Medulla oblongata (tissue), 1 donor: ENCODE results near the gene ABCG2.

Experiments used
- DNase-seq: peaks from one replicate; pipeline ENCODE4 v3.0.0-alpha.2; 2015; ENCODE audit errors: extremely low spot score

ABCG2 gene

DNA sequence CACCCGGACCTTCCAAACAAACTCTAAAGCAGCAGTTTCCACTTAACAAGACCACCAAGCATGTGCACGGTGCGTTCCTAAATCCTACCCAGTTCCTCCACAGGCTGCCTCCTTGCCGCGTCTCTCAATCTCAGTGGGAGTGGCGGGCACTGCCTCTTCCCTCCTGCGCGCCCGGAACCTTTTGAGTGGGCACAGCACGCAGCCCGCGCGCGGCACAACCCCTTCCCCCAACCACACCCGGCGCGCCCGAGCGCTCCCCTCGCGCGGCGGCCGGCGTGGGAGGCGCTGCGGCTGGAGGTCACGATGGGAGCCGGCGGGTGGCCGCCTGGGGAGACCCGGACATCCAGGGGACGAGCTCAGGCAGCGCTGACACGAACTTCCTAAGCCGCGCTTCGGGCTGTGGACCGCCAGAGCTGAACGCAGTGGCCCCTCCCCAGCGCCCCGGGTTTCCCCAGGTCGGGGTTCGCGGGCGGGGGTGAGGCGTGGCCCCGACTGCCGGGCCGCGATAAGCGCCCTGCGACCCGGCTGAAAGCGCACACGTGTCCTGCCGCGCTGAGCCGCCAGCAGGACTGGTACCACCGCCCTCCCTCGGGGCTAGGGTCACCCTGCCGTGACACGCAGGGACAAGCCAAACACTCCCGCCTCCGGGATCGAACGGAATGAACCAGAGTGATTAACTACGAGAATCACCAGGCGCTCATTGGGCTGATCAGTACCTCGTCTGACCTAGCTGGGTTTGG is at the start of gene ABCG2:
TSS of gene ABCG2 (minus strand) at position 151 of the 740 bp plus-strand sequence. CDS start 18,644 bp downstream, outside the sequence.
- no peak for DNase-seq

DNA sequence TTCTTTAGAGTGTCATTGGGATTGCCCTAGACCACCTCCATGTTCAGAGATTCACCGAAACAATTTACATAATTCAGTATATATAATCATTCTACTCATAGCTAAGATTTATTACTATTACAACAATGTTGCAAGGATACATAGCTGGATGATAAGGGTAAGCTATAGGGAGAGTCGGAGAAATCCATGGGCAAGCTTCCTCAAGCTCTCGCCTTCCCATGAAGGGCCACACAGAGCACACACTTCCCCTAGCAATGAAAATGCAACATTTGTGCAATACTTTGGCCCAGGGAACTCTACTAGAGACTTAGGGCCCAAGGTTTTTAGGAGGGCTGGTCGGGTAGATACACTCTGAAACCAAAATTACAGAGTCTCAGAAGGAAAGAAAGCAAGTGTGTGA is 49.7 kb upstream of the ABCG2 start:
- no peak for DNase-seq

DNA sequence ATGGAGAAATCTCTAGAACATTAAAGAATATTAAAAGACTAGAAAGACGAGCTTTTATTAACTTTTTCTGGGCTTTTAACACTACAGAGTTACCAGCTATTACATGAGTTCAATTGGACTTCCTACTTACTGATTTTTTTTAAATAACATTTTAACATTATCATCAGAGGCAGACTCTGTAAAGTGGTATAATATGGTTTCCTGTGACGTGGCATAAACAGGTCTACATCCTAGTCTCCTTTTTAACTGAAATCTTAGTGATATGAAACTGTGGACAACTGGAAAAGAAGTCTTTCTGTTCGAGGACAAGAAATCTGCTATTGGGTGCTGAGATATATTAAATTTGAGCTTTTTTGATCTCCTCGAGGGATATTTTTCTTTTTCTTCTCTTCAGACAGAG is 48.7 kb upstream of the ABCG2 start:
- DNase-seq = no peak

DNA sequence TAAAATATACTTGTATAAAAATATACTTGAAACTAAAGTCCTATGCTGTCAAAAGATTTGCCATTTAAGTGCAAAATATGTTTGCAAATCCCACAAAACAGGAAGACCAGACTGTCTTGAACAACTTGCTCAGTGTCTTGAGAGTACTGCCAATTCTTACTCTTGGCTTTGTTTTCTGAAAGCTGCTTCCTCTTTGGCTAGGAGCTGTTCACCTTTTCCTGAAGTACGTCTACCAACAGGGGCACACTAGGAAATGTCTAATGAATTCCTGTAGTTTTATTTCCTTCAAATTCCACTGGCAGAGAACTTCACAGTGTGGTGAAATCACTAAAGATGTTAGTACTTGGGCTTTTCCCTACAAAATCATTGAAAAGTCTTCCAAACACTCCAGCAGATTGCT is 46.4 kb upstream of the ABCG2 start:
- DNase-seq = peak; percentile 10

DNA sequence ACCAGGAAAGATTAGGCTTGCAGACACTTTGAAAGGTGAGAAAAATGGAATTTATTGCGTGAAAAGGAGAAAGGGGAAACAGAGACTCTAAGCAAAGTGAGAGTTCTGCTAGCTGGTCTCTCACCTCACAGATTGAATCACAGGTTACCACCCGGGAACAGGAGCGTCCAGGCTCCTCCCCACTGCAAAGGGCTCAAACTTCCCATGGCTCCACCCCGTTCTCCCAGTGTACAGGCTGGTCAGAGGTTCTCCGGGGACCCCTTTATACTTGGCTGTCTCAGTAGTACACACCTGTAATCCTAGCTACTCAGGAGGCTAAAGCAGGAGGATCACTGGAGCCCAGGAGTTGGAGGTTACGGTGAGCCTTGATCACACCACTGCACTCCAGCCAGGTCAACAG is 44.0 kb upstream of the ABCG2 start:
- DNase-seq = no peak

DNA sequence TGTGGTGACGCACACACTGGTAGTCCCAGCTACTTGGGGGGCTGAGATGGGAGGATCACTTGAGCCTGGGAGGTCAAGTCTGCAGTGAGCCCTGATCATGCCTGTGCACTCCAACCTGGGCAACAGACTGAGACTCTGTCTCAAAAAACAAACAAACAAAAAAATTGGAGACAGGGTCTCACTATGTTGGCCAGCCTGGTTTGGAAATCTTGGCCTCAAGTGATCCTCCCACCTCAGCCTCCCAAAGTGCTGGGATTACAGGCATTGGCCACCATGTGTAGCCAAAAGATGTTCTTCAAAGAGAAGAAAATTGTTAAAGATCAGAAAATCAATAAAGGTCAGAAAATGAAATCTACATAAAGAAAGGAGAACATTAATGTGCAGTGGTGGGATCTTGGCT is 41.7 kb upstream of the ABCG2 start:
- no peak for DNase-seq

DNA sequence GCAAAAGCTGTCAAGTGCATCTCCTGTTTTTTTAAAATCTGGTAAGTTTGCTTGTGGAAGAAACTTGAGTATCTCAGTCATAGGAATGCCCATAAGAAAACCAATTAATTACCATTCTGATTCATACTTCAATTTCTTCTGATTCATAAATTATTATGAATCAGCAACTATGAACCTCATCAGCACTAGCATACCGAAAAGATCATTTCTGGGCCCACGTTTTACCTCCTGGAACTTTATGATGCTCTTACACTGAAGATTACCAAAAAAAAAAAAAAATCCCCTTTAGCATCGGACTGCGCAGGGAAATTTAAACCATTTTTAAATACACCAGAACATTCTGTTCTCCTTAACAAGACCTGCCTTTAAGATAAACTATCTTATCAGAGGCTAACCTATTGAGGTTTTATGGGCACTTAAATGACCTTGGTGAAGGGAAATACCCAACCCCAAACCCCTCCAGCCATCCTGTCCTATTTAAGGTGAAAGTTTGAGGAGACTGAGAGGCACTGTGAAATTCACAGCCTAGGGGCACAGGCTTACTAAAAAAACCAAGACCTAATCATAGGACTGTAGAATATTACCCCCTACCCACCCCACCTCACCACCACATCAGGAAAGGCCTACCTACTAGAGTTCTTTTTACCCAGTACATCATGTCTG is 38.2 kb upstream of the ABCG2 start:
- no peak for DNase-seq

DNA sequence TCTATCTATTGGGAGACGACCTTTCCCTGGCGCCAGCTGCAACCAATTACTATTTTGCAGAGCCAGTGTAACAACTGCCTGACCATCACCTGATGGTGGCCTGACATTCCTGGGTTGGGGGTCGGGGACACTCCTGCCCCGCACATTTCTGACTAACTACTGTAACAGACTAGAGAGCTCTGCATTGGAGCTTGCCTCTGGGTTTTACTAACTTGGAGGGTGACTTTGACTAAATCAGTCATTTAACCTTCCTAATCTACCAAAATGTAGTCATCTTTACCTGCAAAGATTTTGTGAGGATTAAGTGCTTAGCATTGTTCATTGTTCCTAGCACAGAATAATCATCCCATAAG is 37.5 kb upstream of the ABCG2 start:
- DNase-seq = no peak

DNA sequence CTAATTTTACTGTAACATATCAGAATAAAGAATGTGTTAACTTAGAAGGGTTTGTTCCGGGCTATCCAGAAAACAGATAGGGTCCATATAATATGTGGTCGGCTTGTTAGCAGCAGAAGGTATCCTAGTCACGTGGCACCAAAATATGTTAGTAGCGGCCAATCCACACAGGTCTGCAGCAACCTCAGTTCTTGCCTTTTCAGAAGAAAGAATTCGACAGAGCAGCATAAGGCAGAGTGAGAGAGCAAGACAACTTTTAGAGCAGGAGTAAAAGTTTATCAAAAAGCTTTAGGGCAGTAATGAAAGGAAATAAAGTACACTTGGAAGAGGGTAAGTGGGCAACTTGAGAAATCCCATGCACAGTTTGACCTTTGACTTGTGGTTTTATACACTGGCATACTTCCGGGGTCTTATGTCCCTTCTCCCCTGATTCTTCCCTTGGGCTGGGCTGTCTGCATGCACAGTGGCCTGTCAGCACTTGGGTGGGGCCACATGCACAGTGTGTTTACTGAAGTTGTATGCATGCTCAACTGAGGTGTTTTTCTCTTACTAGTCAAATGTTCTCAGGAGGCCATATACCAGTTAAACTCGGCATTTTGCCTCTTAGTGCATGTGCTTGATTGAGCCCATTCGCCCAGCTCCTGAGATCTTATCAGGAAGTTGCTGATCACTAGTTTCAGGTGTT is 37.0 kb upstream of the ABCG2 start:
- no peak for DNase-seq

DNA sequence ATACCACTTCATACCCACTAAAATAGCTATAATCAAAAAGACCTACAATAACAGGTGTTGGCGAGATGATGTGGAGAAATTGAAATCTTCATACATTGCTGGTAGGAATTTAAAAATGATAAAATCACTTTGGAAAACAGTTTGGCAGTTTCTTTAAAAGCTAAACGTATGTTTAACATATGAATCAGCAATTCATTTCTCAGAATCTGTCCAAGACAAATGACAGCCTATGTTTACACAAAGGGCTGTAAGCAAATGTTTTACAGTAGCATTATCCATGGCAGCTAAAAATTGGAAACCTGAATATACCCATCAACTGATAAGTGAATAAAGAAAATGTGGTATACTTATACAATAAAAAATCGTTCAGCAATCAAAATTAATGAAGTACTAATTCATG is 33.0 kb upstream of the ABCG2 start:
- DNase-seq = no peak

DNA sequence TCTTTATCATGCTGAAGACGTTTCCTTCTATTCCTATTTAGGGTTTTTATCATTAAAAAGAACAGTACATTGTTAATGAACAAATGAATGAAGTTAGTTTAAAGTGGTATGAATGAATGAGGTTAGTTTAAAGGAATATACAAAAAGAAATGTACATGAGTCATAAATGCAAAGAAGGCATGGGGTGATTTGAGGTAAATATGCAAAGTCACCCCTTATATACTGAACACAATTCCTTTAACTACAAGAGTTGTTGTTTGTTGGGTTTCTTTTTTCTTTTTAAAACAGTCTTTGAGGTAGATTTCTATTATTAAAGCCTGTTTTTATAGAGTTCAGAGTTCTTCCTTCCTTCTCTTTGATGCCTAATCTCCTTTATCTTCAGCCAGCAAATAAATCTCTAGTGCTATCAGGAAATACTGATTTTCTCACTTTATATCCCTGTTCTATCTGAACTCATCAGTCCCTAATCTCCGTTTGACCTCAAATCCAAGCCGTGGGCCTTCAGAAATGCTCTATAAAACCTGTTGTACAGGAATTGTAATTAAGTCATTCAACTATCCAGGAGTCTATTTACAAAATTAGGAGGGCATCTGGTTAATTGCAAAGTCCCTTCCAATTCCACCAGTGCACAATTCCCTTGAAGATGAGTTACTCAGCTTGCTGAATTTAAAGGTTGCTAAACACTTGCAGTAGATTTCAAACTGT is 31.6 kb upstream of the ABCG2 start:
- no peak for DNase-seq

DNA sequence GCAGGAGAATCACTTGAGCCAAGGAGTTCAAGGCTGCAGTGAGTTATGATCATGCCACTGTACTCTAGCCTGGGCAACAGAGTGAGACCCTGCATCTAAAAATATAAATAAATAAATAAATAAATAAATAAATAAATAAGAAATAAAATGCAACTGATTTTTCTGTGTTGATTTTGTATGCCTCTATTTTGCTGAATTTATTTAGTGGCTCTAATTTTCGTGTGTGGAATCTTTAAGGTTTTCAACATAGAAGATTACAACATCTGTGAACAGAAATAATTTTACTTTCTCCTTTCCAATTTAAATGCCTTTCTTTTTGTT is 30.9 kb upstream of the ABCG2 start:
- DNase-seq = no peak

DNA sequence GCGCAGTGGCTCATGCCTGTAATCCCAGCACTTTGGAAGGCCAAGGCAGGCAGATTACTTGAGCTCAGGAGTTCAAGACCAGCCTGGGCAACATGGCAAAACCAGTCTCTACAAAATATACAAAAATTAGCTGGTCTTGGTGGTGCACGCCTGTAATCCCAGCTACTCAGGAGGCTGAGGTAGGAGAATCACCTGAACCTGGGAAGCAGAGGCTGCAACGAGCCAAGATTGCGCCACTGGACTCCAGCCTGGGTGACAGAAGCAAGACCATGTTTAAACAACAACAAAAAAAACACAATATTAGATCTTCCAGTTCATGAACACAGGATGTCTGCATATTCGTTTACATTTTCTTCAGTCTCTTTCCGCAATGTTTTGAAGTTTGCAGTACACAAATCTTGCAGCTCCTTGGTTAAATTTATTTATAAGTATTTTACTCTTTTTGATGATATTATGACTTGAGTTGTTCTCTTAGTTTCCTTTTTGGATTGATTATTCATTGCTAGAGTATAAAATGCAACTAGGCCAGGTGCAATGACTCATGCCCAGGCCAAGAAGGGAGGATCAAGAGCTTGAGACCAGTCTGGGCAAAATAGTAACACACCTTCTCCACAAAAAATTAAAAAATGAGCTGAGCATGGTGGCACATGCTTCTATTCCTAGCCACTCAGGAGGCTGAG is 30.4 kb upstream of the ABCG2 start:
- no peak for DNase-seq

DNA sequence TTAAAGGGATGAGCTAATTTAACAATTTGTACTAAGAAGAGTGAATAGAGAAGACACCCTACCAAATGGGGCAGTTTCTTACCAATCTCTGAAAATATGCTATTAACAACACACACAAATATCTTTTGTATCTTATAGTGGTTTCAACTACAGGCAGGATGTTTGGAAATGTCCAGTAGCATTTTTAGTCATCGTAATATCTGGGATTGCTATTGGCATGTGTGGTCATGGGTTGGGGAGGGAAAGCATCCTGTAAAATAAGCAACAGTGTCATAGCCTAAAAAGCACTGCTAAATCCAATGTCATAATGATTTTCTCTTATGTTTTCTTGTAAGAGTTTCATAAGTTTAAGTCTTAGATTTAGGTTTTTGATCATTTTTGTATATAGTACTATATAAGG is 29.3 kb upstream of the ABCG2 start:
- DNase-seq = no peak

DNA sequence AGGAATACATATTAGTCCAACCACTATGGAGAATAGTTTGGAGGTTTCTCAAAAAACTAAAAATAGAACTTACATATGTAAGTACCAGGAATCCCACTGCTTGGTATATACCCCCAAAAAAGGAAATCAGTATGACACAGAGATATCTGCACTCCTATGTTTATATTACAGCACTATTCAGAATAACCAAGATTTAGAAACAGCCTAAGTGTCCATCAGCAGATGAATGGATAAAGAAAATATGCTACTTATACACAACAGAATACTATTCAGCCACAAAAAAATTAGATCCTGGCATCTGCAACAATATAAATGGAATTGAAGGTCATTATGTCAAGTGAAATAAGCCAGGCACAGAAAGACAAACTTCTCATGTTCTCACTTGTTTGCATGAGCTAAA is 27.5 kb upstream of the ABCG2 start:
- no peak for DNase-seq

DNA sequence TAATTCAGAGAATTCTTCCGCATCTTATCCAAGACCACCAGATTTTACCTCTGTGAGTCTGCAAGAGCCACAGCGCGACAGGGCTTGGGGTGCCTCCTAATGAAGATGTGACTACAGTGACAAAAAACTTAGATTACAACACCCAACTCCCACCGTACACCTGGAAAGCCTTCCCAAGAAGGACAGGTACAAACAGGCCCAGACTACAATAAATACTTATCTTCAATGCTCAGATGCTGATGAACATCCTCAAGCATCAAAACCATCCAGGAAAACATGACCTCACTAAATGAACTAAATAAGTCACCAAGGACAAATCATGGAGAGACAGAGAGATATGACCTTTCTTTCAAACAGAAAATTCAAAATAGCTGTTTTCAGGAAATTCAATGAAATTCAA is 20.8 kb upstream of the ABCG2 start:
- no peak for DNase-seq

DNA sequence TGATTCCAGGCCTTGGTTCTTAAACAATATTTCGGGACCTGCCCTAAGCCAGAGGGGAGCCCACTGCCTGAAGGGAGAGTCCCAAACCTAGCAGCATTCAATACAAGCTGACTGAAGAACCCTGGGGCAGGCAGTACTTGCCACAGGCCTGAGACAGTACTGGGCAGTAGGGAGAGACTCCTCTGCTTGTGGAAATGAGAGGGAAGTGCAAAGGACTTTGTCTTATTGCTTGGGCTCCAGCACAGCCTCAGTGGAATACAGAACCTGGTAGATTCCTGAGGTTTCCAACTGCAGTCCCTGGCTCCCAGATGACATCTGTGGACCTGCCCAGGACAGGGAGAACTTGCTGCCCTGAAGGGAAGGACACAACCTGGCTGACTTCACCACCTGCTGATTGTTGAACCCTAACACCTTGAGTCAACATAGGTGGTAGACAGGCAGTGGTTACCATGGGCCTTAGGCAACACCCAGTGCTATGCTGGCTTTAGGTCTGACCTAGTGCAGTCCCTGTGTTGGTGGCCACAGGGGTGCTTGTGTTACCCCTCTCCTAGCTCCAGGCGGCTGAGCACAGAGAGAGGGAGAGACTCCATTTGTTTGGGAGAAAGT is 20.3 kb upstream of the ABCG2 start:
- no peak for DNase-seq

DNA sequence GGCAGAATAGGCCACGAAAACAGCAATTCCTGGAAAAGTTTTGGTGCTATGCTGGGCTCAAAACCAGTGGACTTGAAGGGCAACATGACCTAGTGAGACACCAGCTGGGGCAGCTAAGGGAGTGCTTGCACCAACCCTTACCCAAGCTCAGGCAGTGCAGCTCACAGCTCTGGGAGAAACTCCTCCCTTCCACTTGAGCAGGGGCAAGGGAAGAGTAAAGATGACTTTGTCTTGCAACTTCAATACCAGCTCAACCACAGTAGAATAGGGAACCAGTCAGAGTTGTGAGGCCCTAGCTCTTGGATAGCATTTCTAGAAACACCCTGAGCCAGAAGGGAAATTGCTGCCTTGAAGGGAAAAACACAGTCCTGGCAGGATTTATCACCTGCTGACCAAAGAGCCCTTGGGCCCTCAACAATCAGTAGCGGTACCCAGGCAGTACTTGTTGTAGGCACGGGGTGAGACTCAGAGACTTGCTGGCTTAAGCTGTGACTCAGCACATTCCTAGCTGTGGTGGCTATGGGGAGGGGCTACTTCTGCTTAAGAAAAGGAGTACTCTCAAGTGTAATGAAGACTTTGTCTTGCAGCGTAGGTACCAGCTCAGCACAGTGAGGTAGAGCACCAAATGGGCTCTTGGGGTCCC is 19.7 kb upstream of the ABCG2 start:
- peak; percentile 53 for DNase-seq

DNA sequence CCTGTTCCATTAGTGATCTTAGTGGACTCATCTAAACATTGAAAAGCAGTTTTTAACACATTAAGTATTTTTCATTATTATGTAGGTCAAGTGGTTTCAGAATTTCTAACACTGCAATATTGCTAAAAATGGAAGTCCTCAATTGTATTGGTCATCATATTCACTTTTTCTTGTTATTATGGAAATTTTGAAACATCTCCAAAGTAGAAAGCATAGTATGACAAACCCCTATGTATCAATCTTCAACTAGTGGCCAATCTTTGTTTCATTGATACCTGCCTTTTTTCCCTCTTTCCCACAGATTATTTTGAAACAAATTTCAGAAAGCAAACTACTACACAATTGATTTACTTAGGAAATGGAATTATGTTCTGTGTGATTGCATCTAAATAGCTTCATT is 14.5 kb upstream of the ABCG2 start:
- DNase-seq = no peak

DNA sequence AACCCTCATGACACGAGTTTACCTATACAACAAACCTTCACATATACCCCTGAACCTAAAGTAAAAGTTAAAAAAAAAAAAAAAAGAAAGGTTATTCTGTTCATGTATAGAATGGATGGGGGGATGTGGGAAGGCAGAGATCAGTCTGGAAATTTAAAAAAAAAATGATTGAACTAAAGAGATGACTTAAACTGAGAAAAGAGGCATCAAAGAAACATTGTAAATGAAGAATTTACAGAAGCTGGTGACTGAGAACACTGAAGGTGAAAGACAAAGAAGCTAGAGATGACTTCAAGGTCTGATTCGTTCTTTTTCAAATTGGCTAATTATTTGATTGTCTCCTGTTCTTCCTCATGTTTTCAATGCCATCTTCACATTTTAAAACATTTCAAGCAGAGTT is 12.8 kb upstream of the ABCG2 start:
- DNase-seq = no peak

DNA sequence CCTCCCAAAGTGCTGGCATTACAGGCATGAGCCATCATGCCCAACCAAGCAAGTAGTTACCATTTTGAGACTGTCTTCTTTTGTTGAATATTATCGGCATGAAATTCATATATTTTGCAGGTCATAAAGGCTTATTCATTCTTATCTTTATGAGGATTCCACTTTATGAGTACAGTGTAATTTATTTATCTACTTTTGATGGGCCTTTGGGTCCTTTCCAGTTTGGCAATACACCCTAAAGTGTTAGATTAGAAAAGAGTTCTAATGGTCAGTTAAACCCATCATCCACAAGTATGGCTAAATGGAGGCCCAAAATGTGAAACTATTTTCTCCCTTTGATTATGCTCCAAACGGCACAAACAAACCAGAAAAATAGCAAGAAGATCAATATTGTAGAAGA is 10.9 kb upstream of the ABCG2 start:
- DNase-seq = no peak
